Stimulated activated CD4-positive, alpha-beta T cell treated with anti-CD3 and anti-CD28 coated beads, Interleukin-4, amount 100 ng/mL, for 1 hour (primary cell): ENCODE results near the gene IQCN.
A peak's percentile ranks its signal among the peaks of the same experiment; 100 is the strongest.

Source experiments
- DNase-seq: peaks from one replicate; pipeline ENCODE4 v3.0.0-alpha.2; 2020

Gene IQCN

DNA sequence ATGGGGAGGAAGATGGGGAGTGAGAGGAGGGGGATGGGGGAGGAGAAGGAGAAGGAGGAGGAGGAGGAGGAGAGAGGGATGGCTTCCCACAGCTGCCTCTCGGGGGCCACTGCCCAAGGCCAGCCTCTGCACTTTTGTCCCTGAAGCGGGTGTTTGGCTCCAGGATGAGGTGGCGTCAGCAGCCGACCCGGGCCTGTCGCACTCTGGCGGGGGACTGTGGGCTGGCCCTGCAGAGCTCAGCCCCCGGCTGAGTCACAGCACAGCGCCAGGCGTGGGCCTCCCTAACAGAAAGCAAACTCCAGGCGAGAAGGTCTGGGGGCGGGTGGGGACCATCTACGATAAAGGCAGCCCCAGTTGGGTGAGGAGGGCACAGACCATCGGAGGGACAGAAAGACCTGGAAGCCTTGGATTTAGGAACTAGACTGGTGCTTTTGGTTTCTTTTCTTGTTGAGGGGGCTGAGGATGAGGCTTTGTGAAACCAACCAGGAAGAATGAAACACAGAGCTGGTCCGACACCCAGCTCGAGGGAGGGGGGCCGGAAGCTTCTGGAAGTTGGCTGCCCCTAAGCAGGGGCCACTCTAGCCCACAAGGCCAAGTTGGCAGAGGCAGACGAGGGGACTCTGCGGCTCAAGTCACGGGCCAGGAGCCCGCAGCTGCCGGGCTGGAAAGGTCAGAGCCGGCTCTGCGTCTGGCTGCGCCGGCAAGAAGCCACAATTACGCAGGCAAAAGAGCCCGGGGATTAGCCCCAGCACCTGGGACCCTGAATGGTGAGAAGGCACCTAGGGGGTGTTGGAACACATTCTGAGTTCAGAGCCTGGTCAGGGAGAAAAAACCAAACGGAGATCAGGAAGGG is 30.4 kb upstream of the IQCN start:
- DNase-seq: peak; percentile 86

GRCh38 chr19:18304208-18304457 is 29.9 kb upstream of the IQCN start:
- peak; percentile 22 for DNase-seq

GRCh38 chr19:18301718-18302111 is 27.5 kb upstream of the IQCN start:
- DNase-seq: no peak

- DNase-seq: no peak
Measured at GRCh38 chr19:18300930-18301717, 26.9 kb upstream of the IQCN start.

- DNase-seq: no peak
Measured at GRCh38 chr19:18299654-18300053, 25.4 kb upstream of the IQCN start.

DNA sequence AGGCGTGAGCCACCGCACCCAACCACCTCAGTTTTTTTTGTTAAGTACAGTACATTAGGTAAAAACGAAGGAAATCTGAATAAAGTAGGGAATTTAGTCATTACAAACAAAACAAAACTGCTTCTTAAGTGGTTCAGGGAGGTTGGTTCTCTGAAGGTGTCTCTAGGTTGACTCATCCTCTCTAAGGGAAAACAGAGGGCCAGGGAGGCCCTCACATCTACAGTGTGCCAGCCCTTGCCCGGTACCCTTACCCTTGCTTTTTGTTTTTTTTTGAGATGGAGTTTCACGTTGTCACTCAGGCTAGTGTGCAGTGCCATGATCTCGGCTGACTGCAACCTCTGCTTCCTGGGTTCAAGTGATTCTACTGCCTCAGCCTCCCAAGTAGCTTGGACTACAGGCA is 24.3 kb upstream of the IQCN start:
- no peak for DNase-seq

- DNase-seq: no peak
Measured at GRCh38 chr19:18297308-18297707, 23.1 kb upstream of the IQCN start.

GRCh38 chr19:18295034-18295451 is 20.8 kb upstream of the IQCN start:
- no peak for DNase-seq

GRCh38 chr19:18294467-18294864 is 20.2 kb upstream of the IQCN start:
- DNase-seq: peak; percentile 92

DNA sequence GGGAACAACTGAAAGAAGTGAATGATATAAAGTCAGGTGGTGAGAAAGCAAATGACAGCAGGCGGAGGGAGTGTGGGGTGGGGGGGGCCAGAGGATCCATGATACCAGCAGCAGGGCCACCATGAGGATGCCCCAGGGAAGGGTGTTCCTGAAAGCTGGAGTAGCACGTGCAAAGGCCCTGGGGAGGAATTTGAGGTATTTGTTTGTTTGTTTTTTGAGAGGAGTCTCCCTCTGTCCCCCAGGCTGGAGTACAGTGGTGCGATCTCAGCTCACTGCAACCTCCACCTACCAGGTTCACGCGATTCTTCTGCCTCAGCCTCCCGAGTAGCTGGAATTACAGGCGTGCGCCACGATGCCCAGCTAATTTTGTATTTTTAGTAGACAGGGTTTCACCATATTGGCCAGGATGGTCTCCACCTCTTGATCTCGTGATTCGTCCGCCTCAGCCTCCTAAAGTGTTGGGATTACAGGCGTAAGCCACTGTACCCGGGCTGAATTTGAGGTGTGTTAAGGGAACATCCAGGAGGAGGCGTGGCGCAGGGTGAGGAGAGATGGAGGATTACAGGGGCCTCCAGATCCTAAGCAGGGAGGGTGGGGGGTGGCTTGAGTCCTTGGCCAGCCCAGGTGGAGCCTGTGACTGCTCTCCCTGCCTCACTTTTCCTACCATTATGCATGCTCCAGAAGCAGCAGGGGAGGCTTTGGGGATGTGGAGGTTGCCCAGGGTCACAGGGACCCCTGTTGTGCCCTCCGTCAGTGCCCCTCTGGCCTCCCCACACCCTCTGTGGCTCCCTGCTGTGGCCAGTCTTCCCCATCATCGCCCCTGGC is 19.6 kb upstream of the IQCN start:
- DNase-seq: no peak

- peak; percentile 29 for DNase-seq
Measured at GRCh38 chr19:18292810-18293641, 18.8 kb upstream of the IQCN start.

DNA sequence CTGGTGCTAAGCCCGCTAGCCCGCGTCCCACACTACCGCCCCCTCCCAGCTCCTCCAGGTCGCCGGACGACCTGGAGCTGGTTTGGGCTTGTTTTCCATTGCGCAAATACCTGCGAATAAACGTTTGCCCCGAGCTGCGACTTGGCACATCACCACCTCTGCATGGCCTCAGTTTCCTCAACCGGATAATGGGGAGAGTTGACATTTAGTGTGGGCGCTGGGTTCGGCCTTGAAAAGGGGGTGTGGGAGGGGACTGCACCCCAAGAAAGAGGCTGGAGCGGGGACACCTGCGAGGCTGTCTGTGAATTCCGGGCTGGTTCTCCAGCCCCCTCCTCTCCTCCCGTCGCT is 18.2 kb upstream of the IQCN start:
- DNase-seq: peak; percentile 23

- DNase-seq: peak; percentile 73
Measured at GRCh38 chr19:18291590-18292461, 17.6 kb upstream of the IQCN start.

GRCh38 chr19:18291019-18291524 is 16.8 kb upstream of the IQCN start:
- no peak for DNase-seq

- DNase-seq: peak; percentile 75
Measured at GRCh38 chr19:18290302-18291018, 16.2 kb upstream of the IQCN start.

DNA sequence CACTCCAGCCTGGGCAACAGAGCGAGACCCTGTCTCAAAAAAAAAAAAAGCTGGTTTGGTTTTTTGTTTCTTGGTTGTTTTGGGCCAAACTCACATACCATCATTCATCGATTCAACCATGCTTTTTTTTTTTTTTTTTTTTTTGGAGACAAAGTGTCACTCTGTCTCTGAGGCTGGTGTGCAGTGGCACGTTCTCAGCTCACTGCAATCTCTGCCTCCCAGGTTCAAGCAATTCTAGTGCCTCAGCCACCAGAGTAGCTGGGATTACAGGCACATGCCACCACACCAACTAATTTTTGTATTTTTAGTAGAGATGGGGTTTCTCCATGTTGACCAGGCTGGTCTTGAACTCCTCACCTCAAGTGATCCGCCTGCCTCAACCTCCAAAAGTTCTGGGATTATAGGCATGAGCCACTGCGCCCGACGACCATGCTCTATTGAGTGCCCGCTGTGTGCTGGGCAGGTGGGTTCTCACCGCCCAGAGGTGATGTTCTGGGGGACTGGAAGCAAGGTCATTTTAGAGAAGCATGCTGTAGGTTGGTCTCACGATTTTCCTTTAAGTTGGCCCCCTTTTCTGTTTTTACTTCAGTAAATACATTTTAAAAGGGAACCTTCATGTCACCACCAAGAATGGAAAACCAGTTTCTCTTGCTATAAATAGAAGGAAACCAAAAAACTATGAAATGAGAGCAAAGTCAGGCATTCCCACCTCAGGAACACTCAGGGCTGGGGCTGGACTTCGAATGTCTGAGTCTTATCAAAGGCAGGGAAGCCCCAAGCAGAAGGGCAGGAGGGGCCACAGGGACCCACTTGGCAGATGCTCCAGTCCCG is 15.4 kb upstream of the IQCN start:
- DNase-seq: no peak

- no peak for DNase-seq
Measured at GRCh38 chr19:18287836-18288772, 13.9 kb upstream of the IQCN start.

DNA sequence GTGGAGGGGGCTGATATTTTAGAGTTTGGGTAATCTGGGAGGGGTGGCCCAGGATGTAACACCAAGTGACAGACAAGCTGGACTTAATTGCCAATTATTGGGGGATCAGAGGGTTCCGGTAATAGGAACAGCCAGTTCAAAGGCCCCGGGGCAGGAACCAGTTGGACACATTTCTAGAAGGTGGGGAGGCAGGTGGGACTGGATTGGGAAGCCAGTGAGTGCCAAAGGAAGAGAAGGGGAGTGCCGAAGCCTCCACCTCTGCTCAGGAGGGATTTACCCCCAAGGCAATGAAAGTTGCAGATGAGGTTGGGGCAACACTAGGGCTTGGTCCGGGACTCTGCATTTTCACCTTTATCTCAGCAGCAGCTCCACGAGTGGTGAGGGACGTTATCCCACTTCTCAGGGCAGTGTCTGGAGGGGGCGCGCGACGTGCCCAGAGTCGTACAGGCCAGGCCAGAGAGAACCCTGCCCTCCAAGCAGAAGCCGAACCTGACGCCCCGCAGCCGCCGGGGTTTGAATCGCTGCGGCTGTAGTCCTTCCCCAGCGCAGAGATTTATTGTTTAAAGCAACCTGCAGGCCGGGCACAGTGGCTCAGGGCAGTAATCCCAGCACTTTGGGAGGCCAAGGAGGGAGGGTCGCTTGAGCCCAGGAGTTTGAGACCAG is 12.9 kb upstream of the IQCN start:
- DNase-seq: no peak
